ENCODE data around the gene HYDIN. TPM values are rescaled to one million over a fixed set of nuclear protein-coding genes. Genes with fewer than 3 reads are reported as not detected.
A peak's percentile ranks its signal among the peaks of the same experiment; 100 is the strongest.
"Not testable (repeated sequence)": the region's sequence is repeated elsewhere in the genome, so short reads cannot be mapped to it uniquely, and the experiment has no call there.

Gene HYDIN
- polyA plus RNA-seq, 2 of the 4 experiments (the other 2 are of a cell fraction), result 0.23 to 0.41 TPM

- H3K9me3 ChIP-seq; ATAC-seq; CTCF ChIA-PET; H3K4me3 ChIP-seq; FAIRE-seq; H3K27ac ChIP-seq; H3K4me2 ChIP-seq; DNase-seq (ENCODE audit: low read depth in 1 of 2, low spot score in 1 of 2); POLR2A ChIA-PET; H3K4me1 ChIP-seq: not testable (repeated sequence)
- 52% methylated on average over 3 of the region's 7 CpGs for WGBS (ENCODE audit: missing lambda C conversion rate)
Measured at GRCh38 chr16:70939690-70940359, 290.7 kb downstream of the HYDIN start.

- WGBS (ENCODE audit: missing lambda C conversion rate), result 14% methylated on average over 5 of the region's 12 CpGs
Measured at GRCh38 chr16:70936781-70937525, 293.6 kb downstream of the HYDIN start.

GRCh38 chr16:70935325-70935724, 295.2 kb downstream of the HYDIN start:
- POLR2A ChIA-PET; H3K4me3 ChIP-seq; H3K4me1 ChIP-seq; H3K9me3 ChIP-seq; FAIRE-seq; CTCF ChIA-PET; DNase-seq (ENCODE audit: low read depth in 1 of 2, low spot score in 1 of 2); H3K4me2 ChIP-seq; H3K27ac ChIP-seq: not testable (repeated sequence)
- 0 out of 6 replicates have a peak, but pooled peaks have one; percentile 27 to 35 for ATAC-seq
- WGBS (ENCODE audit: missing lambda C conversion rate), result 0% methylated on average over 1 of the region's 4 CpGs

More at GRCh38 chr16:70936781-70937525, 293.6 kb downstream of the HYDIN start:
- ATAC-seq; H3K4me2 ChIP-seq; H3K9me3 ChIP-seq; FAIRE-seq; POLR2A ChIA-PET; DNase-seq (ENCODE audit: low read depth in 1 of 2, low spot score in 1 of 2); H3K4me3 ChIP-seq; H3K4me1 ChIP-seq; CTCF ChIA-PET; H3K27ac ChIP-seq: not testable (repeated sequence)

- H3K4me1 ChIP-seq; ATAC-seq; H3K9me3 ChIP-seq; H3K27ac ChIP-seq; FAIRE-seq; CTCF ChIA-PET; H3K4me3 ChIP-seq; POLR2A ChIA-PET; H3K4me2 ChIP-seq; DNase-seq (ENCODE audit: low read depth in 1 of 2, low spot score in 1 of 2): not testable (repeated sequence)
- WGBS (ENCODE audit: missing lambda C conversion rate), result 6% methylated on average over 8 of the region's 8 CpGs
Measured at GRCh38 chr16:70933746-70934145, 296.8 kb downstream of the HYDIN start.

GRCh38 chr16:70930757-70931156, 299.8 kb downstream of the HYDIN start:
- H3K9me3 ChIP-seq; POLR2A ChIA-PET; ATAC-seq; FAIRE-seq; CTCF ChIA-PET; H3K4me3 ChIP-seq; H3K27ac ChIP-seq; DNase-seq (ENCODE audit: low read depth in 1 of 2, low spot score in 1 of 2); H3K4me1 ChIP-seq; H3K4me2 ChIP-seq: not testable (repeated sequence)

- CTCF ChIA-PET; FAIRE-seq; H3K4me3 ChIP-seq; DNase-seq (ENCODE audit: low read depth in 1 of 2, low spot score in 1 of 2); H3K27ac ChIP-seq; POLR2A ChIA-PET; H3K4me2 ChIP-seq; ATAC-seq; H3K9me3 ChIP-seq; H3K4me1 ChIP-seq: not testable (repeated sequence)
- 4% methylated on average over 4 of the region's 6 CpGs for WGBS (ENCODE audit: missing lambda C conversion rate)
Measured at GRCh38 chr16:70922164-70922563, 308.4 kb downstream of the HYDIN start.

- DNase-seq (ENCODE audit: low read depth in 1 of 2, low spot score in 1 of 2); H3K4me3 ChIP-seq; CTCF ChIA-PET; ATAC-seq; H3K9me3 ChIP-seq; POLR2A ChIA-PET; H3K27ac ChIP-seq; FAIRE-seq; H3K4me2 ChIP-seq; H3K4me1 ChIP-seq: not testable (repeated sequence)
- 30% methylated on average over 21 of the region's 22 CpGs for WGBS (ENCODE audit: missing lambda C conversion rate)
Measured at GRCh38 chr16:70920661-70921060, 309.9 kb downstream of the HYDIN start.

- H3K9me3 ChIP-seq; H3K27ac ChIP-seq; POLR2A ChIA-PET; H3K4me3 ChIP-seq; DNase-seq (ENCODE audit: low read depth in 1 of 2, low spot score in 1 of 2); H3K4me2 ChIP-seq; CTCF ChIA-PET; H3K4me1 ChIP-seq; FAIRE-seq: not testable (repeated sequence)
- peak in 1 of 2 experiments; percentile 38; a peak in 1 of 6 replicates for ATAC-seq
- 0% methylated on average over 1 of the region's 1 CpG for WGBS (ENCODE audit: missing lambda C conversion rate)
Measured at GRCh38 chr16:70888208-70888607, 342.3 kb downstream of the HYDIN start.

All from A549 (cell line).